ENCODE results near the gene IL12RB1. TPM values are rescaled to one million over a fixed set of nuclear protein-coding genes. Genes with fewer than 3 reads are reported as not detected.

The IL12RB1 gene
- 1 to 10 TPM in 2 of 9 donors, under 1 TPM in 5, not detected in 2; 0.40 to 8.1 (median 0.66) TPM for total RNA-seq
- polyA plus RNA-seq, result under 1 TPM; 0.19 to 0.35 TPM
- long read RNA-seq, donor 1, result 0 reads
- long read RNA-seq, donor 2, partial matches to known transcripts, result 0 of 2 reads
- long read RNA-seq, donor 2, other reads (novel, unspliced or antisense), result 0 of 2 reads
- long read RNA-seq, donor 3, result 0 reads

DNA sequence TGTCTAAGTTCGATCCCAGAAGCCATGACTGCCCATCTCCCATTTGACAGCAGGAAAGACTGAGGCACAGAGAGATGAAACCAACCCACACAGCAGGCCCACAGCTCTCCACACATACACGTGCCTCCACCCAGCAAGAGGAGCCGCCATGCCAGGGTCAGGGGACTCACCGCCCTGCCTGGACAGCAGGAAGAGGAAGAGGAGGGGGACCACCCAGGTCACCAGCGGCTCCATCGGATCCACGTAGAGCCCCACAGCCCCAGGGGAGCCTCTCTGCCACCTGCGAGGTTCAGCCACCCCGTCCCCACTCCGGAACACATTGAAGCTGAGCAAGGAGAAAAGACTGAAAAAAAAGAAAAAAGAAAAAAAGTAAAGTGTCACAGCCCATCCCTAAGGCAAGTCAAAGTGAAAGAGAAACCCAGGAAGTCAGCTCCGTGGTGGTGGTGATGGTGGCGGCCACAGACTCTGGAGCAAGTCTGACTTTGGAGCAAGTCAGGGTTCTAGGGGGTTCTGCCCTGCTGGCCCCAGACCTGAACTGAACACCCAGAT lies at the start of gene IL12RB1:
IL12RB1 (minus strand) TSS at position 345 of the 549 bp plus-strand sequence; CDS start at position 234, 111 bp downstream.
- no peak for DNase-seq
- WGBS, 4 donors, result 33 to 49% (median 46%) methylated on average over 9 to 12 of the region's 12 CpGs
- no peak for TF ChIP-seq POLR2A (IDR thresholded peaks at IDR 0.05)
- TF ChIP-seq, protein P1, sequence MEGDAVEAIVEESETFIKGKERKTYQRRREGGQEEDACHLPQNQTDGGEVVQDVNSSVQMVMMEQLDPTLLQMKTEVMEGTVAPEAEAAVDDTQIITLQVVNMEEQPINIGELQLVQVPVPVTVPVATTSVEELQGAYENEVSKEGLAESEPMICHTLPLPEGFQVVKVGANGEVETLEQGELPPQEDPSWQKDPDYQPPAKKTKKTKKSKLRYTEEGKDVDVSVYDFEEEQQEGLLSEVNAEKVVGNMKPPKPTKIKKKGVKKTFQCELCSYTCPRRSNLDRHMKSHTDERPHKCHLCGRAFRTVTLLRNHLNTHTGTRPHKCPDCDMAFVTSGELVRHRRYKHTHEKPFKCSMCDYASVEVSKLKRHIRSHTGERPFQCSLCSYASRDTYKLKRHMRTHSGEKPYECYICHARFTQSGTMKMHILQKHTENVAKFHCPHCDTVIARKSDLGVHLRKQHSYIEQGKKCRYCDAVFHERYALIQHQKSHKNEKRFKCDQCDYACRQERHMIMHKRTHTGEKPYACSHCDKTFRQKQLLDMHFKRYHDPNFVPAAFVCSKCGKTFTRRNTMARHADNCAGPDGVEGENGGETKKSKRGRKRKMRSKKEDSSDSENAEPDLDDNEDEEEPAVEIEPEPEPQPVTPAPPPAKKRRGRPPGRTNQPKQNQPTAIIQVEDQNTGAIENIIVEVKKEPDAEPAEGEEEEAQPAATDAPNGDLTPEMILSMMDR (IDR thresholded peaks at IDR 0.05), result no peak

DNA sequence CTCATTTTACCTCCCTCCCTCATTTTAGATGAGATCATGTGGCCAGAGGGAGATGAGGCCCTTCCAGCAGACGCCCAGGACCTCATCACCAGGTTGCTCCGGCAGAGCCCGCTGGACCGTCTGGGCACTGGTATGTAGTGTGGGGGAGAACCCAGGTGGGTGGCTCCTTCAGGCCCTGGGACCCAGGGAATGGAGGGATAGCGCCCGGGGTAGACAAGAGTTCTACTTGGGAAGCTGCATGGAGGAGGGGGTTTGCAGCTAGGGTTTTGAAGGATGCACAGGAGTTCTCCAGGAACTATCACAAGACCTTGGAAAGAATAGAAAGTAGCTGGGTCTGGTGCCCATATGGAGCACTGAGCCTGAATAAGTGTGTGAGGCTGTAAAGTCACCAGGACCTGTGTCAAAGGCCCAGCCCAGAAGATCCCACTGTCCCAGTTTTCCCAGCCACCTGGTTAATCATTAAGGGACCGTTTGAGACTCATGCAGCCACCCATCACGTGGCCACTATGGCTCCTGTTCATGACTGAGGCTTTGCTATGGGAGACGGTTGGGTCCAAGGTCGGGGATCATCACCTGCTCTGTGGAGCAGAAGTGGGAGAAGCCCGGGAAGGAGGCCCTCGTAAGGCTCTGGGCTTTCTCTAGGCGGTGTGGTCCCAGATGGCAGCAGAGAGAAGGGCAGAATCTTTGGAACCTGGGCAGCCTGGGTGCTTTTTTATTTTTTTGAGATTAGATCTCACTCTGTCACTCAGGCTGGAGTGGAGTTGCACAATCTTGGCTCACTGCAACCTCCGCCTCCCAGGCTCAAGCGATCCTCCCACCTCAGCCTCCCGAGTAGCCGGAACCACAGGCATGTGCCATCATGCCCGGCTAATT lies 49.2 kb upstream of the IL12RB1 start:
- no peak for TF ChIP-seq POLR2A (IDR thresholded peaks at IDR 0.05)
- TF ChIP-seq, protein P1 (IDR thresholded peaks at IDR 0.05), result no peak
- no peaks in the 10 kb centered on the region for H3K27me3 ChIP-seq
- intact Hi-C loops (cut with DNase I), result no loop called here
- no peak overlapping the region for H3K27ac ChIP-seq
- no peak for ATAC-seq
- no peaks in the 10 kb centered on the region for H3K4me1 ChIP-seq
- H3K4me3 ChIP-seq, result no peak overlapping the region
- no peak for DNase-seq
- no peaks in the 10 kb centered on the region for H3K9me3 ChIP-seq
- 93 to 98% (median 97%) methylated on average over 17 to 18 of the region's 18 CpGs for WGBS, 4 donors
- H3K36me3 ChIP-seq, result peaks cover 0 to 88% (median 43%) of the 10 kb centered on the region in 9 donors

More for the DNA sequence above, at the start of gene IL12RB1:
- Histone ChIP-seq H3K4me1 (peaks cover 0 to 45% (median 0%) of the 10 kb centered on the region in 12 donors), H3K27ac (peak within 1 kb of the TSS in 2 of 12 donors; percentile 19 to 89), H3K4me3 (peak within 1 kb of the TSS in 9 of 12 donors; percentile 21 to 68 (median 35)), H3K36me3 (peaks cover 0 to 5% (median 0%) of the 10 kb centered on the region in 9 donors), H3K9me3 (no peaks in the 10 kb centered on the region), H3K27me3 (peaks cover 0 to 4% (median 0%) of the 10 kb centered on the region in 9 donors)
- ATAC-seq, result peak in 2 of 4 donors; percentile 32 to 39
- intact Hi-C loops (cut with DNase I), result no loop called here

DNA sequence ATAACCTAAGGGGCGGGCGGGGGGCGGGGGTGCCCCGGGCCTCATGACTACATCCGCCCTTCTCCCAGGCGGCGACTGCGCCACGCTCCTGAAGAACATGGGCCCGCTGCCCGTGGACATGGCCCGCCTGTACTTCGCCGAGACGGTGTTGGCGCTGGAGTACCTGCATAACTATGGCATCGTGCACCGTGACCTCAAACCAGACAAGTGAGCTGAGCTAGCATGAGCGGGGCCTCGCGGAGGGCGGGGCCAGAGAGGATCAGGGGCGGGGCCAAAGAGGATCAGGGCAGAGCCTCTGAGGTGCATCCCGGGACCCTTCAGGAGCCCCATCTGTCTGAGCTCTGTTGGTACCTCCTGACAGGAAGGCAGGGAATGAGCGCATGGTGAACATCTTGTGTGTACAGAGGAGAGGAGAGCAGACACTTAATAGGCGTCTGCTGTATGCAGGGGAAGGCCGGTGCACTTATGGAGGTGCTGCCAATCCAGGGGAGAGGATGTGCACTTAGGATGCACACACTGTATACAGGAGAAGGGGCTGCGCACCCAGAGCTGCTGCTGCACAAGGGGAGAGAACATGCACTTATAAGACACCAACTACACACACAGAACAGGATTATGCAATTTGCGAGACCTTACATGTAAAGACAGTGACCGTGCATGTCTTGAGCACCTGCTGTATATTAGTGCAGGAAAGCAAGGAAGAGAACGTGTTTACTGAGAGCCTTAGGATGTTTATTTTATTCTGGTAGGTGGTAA lies 45.3 kb upstream of the IL12RB1 start:
- Histone ChIP-seq H3K4me1 (peaks cover 0 to 7% (median 0%) of the 10 kb centered on the region in 12 donors), H3K9me3 (no peaks in the 10 kb centered on the region), H3K27ac (no peak overlapping the region), H3K4me3 (no peak overlapping the region), H3K27me3 (no peaks in the 10 kb centered on the region), H3K36me3 (peaks cover 0 to 88% (median 42%) of the 10 kb centered on the region in 9 donors)
- ATAC-seq (no peak), DNase-seq (no peak)
- TF ChIP-seq, protein P1 (IDR thresholded peaks at IDR 0.05), result no peak
- no peak for TF ChIP-seq POLR2A (IDR thresholded peaks at IDR 0.05)
- 81 to 86% (median 84%) methylated on average over 27 to 31 of the region's 31 CpGs for WGBS, 4 donors
- intact Hi-C loops (cut with DNase I), result no loop called here

All from heart left ventricle (tissue), 16 donors.